Natural killer cell (primary cell): ENCODE results near the gene NUFIP1. TPM values are rescaled to one million over a fixed set of nuclear protein-coding genes. Genes with fewer than 3 reads are reported as not detected.

Source experiments
- ATAC-seq, 3 donors: fragments of 150-1000 bp in 2 of 3; fragments of 200-7000 bp in 1 of 3; cut with Tn5 transposase; 1 replicate in 1 of 3; 2 replicates in 2 of 3; pipeline ENCODE4 v1.10.0; 2021; ENCODE audit warnings: mild to moderate bottlenecking in 2 of 3, moderate library complexity in 2 of 3
- DNase-seq, 2 donors: peaks; one replicate each; pipeline versions ENCODE4 v3.0.0 to v3.0.0-alpha.2; 2013 to 2021; ENCODE audit warnings: mixed read lengths in 1 of 2
- H3K27ac ChIP-seq: one replicate; pipeline ENCODE4 v1.5.1; 2013; ENCODE audit warnings: mild to moderate bottlenecking, low read length
- H3K27me3 ChIP-seq: one replicate; pipeline ENCODE4 v1.6.1; 2013; ENCODE audit warnings: low read length; ENCODE audit not compliant: control insufficient read depth, insufficient read depth
- H3K36me3 ChIP-seq: one replicate; pipeline ENCODE4 v1.6.1; 2013; ENCODE audit warnings: low read length; ENCODE audit not compliant: control insufficient read depth, insufficient read depth
- H3K4me1 ChIP-seq: one replicate; pipeline ENCODE4 v1.6.1; 2013; ENCODE audit warnings: low read length; ENCODE audit not compliant: control insufficient read depth, insufficient read depth
- H3K4me3 ChIP-seq: one replicate; pipeline ENCODE4 v1.5.1; 2013; ENCODE audit warnings: low read length
- H3K9me3 ChIP-seq: one replicate; pipeline ENCODE4 v1.6.1; 2013; ENCODE audit warnings: low read length; ENCODE audit not compliant: control insufficient read depth, insufficient read depth
- H3K27ac Mint-ChIP-seq, 2 donors: one replicate each; pipeline ENCODE4 v1.8.0; 2022; ENCODE audit warnings: mild to moderate bottlenecking in 2 of 2, mixed read lengths in 2 of 2, moderate library complexity in 1 of 2
- H3K27me3 Mint-ChIP-seq, 2 donors: one replicate each; pipeline ENCODE4 v1.8.0; 2022; ENCODE audit warnings: low read depth in 2 of 2, mixed read lengths in 2 of 2
- H3K36me3 Mint-ChIP-seq: one replicate; pipeline ENCODE4 v1.8.0; 2022; ENCODE audit warnings: mixed read lengths
- H3K4me1 Mint-ChIP-seq, 2 donors: one replicate each; pipeline ENCODE4 v1.8.0; 2022; ENCODE audit warnings: mixed read lengths in 2 of 2
- H3K4me3 Mint-ChIP-seq: one replicate; pipeline ENCODE4 v1.8.0; 2022; ENCODE audit warnings: mild to moderate bottlenecking, moderate library complexity, mixed read lengths
- H3K9me3 Mint-ChIP-seq, 2 donors: one replicate each; pipeline ENCODE4 v1.8.0; 2022; ENCODE audit warnings: mixed read lengths in 2 of 2
- WGBS: methylation state at CpG from one replicate; pipeline ENCODE4 v1.1.7; 2013; ENCODE audit warnings: missing lambda C conversion rate; ENCODE audit not compliant: insufficient coverage; 5-methylcytosine and 5-hydroxymethylcytosine counted together
- intact Hi-C: fragments of 100-400 bp; cut with micrococcal nuclease; formaldehyde crosslinking; loops from one replicate; pipeline ENCODE4 v1.14.2; 2022
- total RNA-seq, 4 donors: library from RNA; stranded (reverse); fragments of 120-200 nt in 1 of 4; gene quantifications; one replicate each; pipeline versions ENCODE4 v1.2.3 to v1.2.4, GENCODE V29; 2013 to 2022
- TF ChIP-seq, protein P1 (sequence below): fragments of 200-600 bp; IDR thresholded peaks from one replicate; pipeline ENCODE4 v1.8.0; 2022; ENCODE audit warnings: antibody characterized with exemption

Gene NUFIP1
- total RNA-seq, 3 donors from 2014 or later (not counting 1 experiment from before 2014, with no cell fraction given), result 4.1 to 6.2 (median 4.4) TPM

DNA sequence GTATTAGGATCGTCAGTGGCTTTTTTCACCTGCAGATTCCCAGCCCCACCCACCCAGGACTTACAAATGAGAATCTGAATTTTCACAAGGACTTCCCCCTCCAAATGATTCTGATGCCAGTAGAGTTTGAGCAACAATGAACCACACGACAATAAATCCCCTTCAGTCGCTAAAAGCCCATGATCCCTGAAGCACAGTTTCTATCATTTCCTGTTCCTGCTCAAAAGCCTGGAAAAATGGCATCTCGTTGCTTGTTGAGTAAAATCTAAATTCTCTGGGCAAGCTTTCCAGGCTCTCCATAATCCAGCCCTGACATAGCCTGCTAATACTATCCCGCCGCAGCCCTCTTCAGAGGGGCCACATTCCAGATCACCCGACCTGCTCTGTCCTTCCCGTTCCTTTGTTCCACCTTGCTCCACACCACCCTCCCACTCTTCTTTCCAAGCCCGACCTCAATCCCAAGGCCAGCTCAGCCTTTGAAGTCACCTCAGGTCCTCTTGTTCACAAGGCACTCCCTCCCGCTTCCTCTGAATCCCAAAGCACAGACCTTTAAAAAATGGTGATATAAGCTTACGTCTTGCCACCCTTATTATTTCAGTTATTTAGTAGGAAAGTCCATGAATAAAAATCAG, 67.9 kb downstream of the NUFIP1 start:
- Mint-ChIP-seq H3K27me3 (peaks cover 14 to 28% of the 10 kb centered on the region in 2 donors), H3K4me3 (peak overlapping the region; percentile 49), H3K27ac (peak overlapping the region in 1 of 2 donors; percentile 34), H3K4me1 (no peaks in the 10 kb centered on the region), H3K9me3 (no peaks in the 10 kb centered on the region), H3K36me3 (no peaks in the 10 kb centered on the region)
- H3K36me3 ChIP-seq, result no peaks in the 10 kb centered on the region
- no peak overlapping the region for H3K4me3 ChIP-seq
- DNase-seq, result no peak
- intact Hi-C loops, result no loop called here
- H3K27me3 ChIP-seq, result no peaks in the 10 kb centered on the region
- WGBS, result 94% methylated on average over 9 of the region's 11 CpGs
- ATAC-seq, result no peak
- no peaks in the 10 kb centered on the region for H3K9me3 ChIP-seq
- no peak overlapping the region for H3K27ac ChIP-seq
- TF ChIP-seq, protein P1, sequence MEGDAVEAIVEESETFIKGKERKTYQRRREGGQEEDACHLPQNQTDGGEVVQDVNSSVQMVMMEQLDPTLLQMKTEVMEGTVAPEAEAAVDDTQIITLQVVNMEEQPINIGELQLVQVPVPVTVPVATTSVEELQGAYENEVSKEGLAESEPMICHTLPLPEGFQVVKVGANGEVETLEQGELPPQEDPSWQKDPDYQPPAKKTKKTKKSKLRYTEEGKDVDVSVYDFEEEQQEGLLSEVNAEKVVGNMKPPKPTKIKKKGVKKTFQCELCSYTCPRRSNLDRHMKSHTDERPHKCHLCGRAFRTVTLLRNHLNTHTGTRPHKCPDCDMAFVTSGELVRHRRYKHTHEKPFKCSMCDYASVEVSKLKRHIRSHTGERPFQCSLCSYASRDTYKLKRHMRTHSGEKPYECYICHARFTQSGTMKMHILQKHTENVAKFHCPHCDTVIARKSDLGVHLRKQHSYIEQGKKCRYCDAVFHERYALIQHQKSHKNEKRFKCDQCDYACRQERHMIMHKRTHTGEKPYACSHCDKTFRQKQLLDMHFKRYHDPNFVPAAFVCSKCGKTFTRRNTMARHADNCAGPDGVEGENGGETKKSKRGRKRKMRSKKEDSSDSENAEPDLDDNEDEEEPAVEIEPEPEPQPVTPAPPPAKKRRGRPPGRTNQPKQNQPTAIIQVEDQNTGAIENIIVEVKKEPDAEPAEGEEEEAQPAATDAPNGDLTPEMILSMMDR, result no peak
- H3K4me1 ChIP-seq, result peaks cover 18% of the 10 kb centered on the region

DNA sequence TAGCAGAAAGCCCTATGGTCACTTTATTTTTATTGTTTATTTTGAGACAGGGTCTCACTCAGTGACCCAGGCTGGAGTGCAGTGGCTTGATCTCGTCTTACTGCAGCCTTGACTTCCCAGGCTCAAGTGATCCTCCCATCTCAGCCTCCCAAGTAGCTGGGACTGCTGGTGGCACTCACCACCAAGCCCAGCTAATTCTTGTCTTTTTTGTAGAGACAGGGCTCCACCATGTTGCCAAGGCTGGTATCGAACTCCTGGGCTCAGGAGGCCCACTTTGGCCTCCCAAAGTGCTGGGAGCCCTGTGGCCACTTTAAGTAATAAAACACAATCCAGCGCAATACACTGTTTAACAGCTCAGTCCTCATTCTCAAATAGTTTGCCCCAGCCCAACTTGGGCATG, 69.3 kb downstream of the NUFIP1 start:
- Mint-ChIP-seq H3K9me3 (no peaks in the 10 kb centered on the region), H3K36me3 (no peaks in the 10 kb centered on the region), H3K27me3 (peaks cover 5 to 21% of the 10 kb centered on the region in 2 donors), H3K27ac (peak overlapping the region in 1 of 2 donors; percentile 64), H3K4me1 (no peaks in the 10 kb centered on the region), H3K4me3 (peak overlapping the region; percentile 9)
- ATAC-seq (no peak), DNase-seq (no peak)
- TF ChIP-seq, protein P1, result no peak
- no peak overlapping the region for H3K27ac ChIP-seq
- no peaks in the 10 kb centered on the region for H3K9me3 ChIP-seq
- H3K36me3 ChIP-seq, result no peaks in the 10 kb centered on the region
- no peak overlapping the region for H3K4me3 ChIP-seq
- H3K27me3 ChIP-seq, result no peaks in the 10 kb centered on the region
- WGBS, result 96% methylated on average over 3 of the region's 3 CpGs
- peaks cover 18% of the 10 kb centered on the region for H3K4me1 ChIP-seq
- intact Hi-C loops, result no loop called here

DNA sequence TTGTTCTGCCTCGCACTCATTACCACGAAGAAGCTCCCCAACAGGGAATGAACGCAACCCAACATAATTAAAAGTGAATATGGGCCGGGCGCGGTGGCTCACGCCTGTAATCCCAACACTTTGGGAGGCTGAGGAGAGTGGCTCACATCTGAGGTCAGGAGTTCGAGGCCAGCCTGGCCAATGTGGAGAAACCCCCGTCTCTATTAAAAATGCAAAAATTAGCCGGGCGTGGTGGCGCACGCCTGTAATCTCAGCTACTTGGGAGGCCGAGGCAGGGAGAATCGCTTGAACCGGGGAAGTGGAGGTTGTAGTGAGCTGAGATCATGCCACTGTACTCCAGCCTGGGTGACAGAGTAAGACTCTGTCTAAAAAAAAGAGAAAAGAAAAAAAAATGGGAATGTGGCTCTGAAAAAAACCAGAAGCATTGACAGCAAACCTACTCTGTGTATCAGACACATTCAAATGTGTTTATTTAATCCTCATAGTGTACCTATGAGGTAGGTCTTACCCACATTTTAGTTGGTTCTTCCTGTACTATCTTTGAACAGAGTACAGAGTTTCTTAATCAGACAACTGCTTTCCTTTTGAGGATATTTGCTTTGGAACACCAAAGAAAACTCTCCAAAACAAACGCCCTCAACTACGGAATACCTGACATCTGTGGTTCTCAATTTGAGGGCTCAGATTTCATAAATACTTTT, 70.0 kb downstream of the NUFIP1 start:
- TF ChIP-seq, protein P1, result no peak
- 97% methylated on average over 18 of the region's 18 CpGs for WGBS
- no peak overlapping the region for H3K4me3 Mint-ChIP-seq
- H3K27ac ChIP-seq, result peak overlapping the region; percentile 84
- peaks cover 0 to 13% of the 10 kb centered on the region in 2 donors for H3K27me3 Mint-ChIP-seq
- peaks cover 18% of the 10 kb centered on the region for H3K4me1 ChIP-seq
- H3K9me3 ChIP-seq, result no peaks in the 10 kb centered on the region
- H3K9me3 Mint-ChIP-seq, result no peaks in the 10 kb centered on the region
- H3K27me3 ChIP-seq, result no peaks in the 10 kb centered on the region
- ATAC-seq (no peak), DNase-seq (no peak)
- peak overlapping the region; percentile 72 for H3K4me3 ChIP-seq
- H3K36me3 ChIP-seq, result no peaks in the 10 kb centered on the region
- no peaks in the 10 kb centered on the region for H3K36me3 Mint-ChIP-seq
- H3K4me1 Mint-ChIP-seq, result no peaks in the 10 kb centered on the region
- intact Hi-C loops, result loop anchor here (2.0 to 5.0 kb wide), 3 partner anchors 203 to 342 kb away; partner anchors contain the start of genes GTF2F2 and TSC22D1
- H3K27ac Mint-ChIP-seq, result no peak overlapping the region
